ENCODE data around the gene LCAT. TPM values are rescaled to one million over a fixed set of nuclear protein-coding genes. Genes with fewer than 3 reads are reported as not detected.

The LCAT gene
- total RNA-seq, 6 donors from 2014 or later: 21.9 to 117 (median 26.1) TPM

- 72 to 78% methylated on average over 5 to 8 of the region's 8 CpGs for WGBS, 2 donors
- Histone ChIP-seq H3K27me3 (no peaks in the 10 kb centered on the region), H3K27ac (peak overlapping the region in 1 of 4 donors; percentile 49), H3K4me3 (no peak overlapping the region), H3K9me3 (no peaks in the 10 kb centered on the region), H3K36me3 (peaks cover 3 to 29% (median 11%) of the 10 kb centered on the region in 4 donors), H3K4me1 (peaks cover 13 to 60% (median 18%) of the 10 kb centered on the region in 4 donors)
- ATAC-seq (ENCODE audit: low FRiP score in 2 of 2): no peak
- TF ChIP-seq EP300 (IDR thresholded peaks at IDR 0.05) (no peak), POLR2AphosphoS5 (IDR thresholded peaks at IDR 0.05) (no peak), CTCF (IDR thresholded peaks at IDR 0.05) (no peak), POLR2A (IDR thresholded peaks at IDR 0.05) (no peak)
- no peak for DNase-seq
Observed at GRCh38 chr16:67922740-67923139, 21.2 kb downstream of the LCAT start.

- no peaks in the 10 kb centered on the region for H3K27me3 ChIP-seq
- DNase-seq (no peak), ATAC-seq (ENCODE audit: low FRiP score in 2 of 2) (no peak)
- peak overlapping the region in 1 of 4 donors; percentile 49 for H3K27ac ChIP-seq
- no peaks in the 10 kb centered on the region for H3K9me3 ChIP-seq
- whole genome bisulfite sequencing, 2 donors: 68 to 69% methylated on average over 5 of the region's 5 CpGs
- H3K4me1 ChIP-seq: peaks cover 18 to 60% (median 23%) of the 10 kb centered on the region in 4 donors
- peaks cover 0 to 25% (median 6%) of the 10 kb centered on the region in 4 donors for H3K36me3 ChIP-seq
- TF ChIP-seq POLR2A (IDR thresholded peaks at IDR 0.05) (no peak), CTCF (IDR thresholded peaks at IDR 0.05) (no peak), EP300 (IDR thresholded peaks at IDR 0.05) (no peak), POLR2AphosphoS5 (IDR thresholded peaks at IDR 0.05) (no peak)
- H3K4me3 ChIP-seq: no peak overlapping the region
Observed at GRCh38 chr16:67922221-67922620, 21.7 kb downstream of the LCAT start.

- Histone ChIP-seq H3K9me3 (no peaks in the 10 kb centered on the region), H3K4me3 (no peak overlapping the region), H3K4me1 (peaks cover 20 to 53% (median 26%) of the 10 kb centered on the region in 4 donors), H3K27ac (no peak overlapping the region), H3K27me3 (no peaks in the 10 kb centered on the region), H3K36me3 (peaks cover 0 to 27% (median 4%) of the 10 kb centered on the region in 4 donors)
- no peak for TF ChIP-seq CTCF (IDR thresholded peaks at IDR 0.05)
- TF ChIP-seq EP300 (IDR thresholded peaks at IDR 0.05): no peak
- no peak for TF ChIP-seq POLR2AphosphoS5 (IDR thresholded peaks at IDR 0.05)
- no peak for TF ChIP-seq POLR2A (IDR thresholded peaks at IDR 0.05)
- DNase-seq: no peak
- 90 to 95% methylated on average over 6 of the region's 6 CpGs for WGBS, 2 donors
- ATAC-seq (ENCODE audit: low FRiP score in 2 of 2): peak in 1 of 2 donors; percentile 75
Observed at GRCh38 chr16:67919622-67920221, 24.2 kb downstream of the LCAT start.

GRCh38 chr16:67917852-67918236, 26.1 kb downstream of the LCAT start:
- TF ChIP-seq POLR2AphosphoS5 (IDR thresholded peaks at IDR 0.05): no peak
- no peak for TF ChIP-seq EP300 (IDR thresholded peaks at IDR 0.05)
- TF ChIP-seq POLR2A (IDR thresholded peaks at IDR 0.05): no peak
- TF ChIP-seq CTCF (IDR thresholded peaks at IDR 0.05): no peak
- Histone ChIP-seq H3K36me3 (peaks cover 0 to 22% (median 4%) of the 10 kb centered on the region in 4 donors), H3K27me3 (no peaks in the 10 kb centered on the region), H3K4me3 (no peak overlapping the region), H3K27ac (peak overlapping the region in 3 of 4 donors; percentile 10 to 63 (median 16)), H3K9me3 (no peaks in the 10 kb centered on the region), H3K4me1 (peaks cover 20 to 41% (median 26%) of the 10 kb centered on the region in 4 donors)
- WGBS, 2 donors: 62 to 69% methylated on average over 4 of the region's 4 CpGs
- ATAC-seq (ENCODE audit: low FRiP score in 2 of 2) (peak in 1 of 2 donors; percentile 20), DNase-seq (peak in 1 of 2 donors; percentile 44)
